Measurements from ENCODE around the gene AP1B1. TPM values are rescaled to one million over a fixed set of nuclear protein-coding genes. Genes with fewer than 3 reads are reported as not detected.
A peak's percentile ranks its signal among the peaks of the same experiment; 100 is the strongest.
"Not testable (repeated sequence)": the region's sequence is repeated elsewhere in the genome, so short reads cannot be mapped to it uniquely, and the experiment has no call there.

AP1B1 gene
- total RNA-seq, 1 donor = 37.3 TPM

GRCh38 chr22:29369460-29369859, 18.9 kb downstream of the AP1B1 start:
- Histone ChIP-seq H3K9me3 (ENCODE audit: low read depth, low read length) (no peaks in the 10 kb centered on the region), H3K79me2 (ENCODE audit: insufficient read depth, low read length) (peaks cover 20% of the 10 kb centered on the region), H3K36me3 (ENCODE audit: insufficient read depth, low read length) (peaks cover 2% of the 10 kb centered on the region), H3K27me3 (ENCODE audit: insufficient read depth, low read length) (no peaks in the 10 kb centered on the region), H2AFZ (ENCODE audit: low read length) (no peak overlapping the region), H3K4me3 (ENCODE audit: insufficient read depth, low read length) (no peak overlapping the region), H4K20me1 (ENCODE audit: insufficient read depth, low read length) (peaks cover 8% of the 10 kb centered on the region), H3K27ac (ENCODE audit: low read depth, low read length) (no peak overlapping the region), H3K4me1 (ENCODE audit: insufficient read depth, low read length) (peaks cover 10% of the 10 kb centered on the region), H3K4me2 (ENCODE audit: insufficient read depth, low read length) (peak overlapping the region; percentile 2)
- no peak for TF ChIP-seq CTCF (IDR thresholded peaks at IDR 0.05; ENCODE audit: extremely low read depth, low read depth, low read length)
- peak; percentile 79 for DNase-seq (ENCODE audit: insufficient read length, low spot score, missing footprints)

DNA sequence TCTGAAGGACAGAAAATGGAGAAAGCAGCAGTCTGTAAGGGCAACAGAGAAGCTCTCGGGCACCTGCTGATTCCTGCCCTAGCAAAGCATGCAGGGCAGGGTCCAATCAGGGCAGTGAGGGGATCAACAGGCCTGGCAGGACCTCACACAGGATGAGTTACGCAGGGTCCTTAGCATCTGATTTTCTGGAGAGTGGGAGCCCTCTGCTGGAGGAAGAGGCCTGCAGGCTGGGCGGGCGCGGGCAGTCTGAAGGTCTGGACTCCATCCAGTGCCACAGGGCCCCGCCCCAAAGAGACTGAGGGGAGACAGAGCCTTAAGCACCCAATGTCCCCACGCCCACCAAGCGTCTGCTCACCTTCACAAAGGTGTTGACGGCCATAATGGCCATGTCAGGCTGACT, 28.9 kb downstream of the AP1B1 start:
- H3K27me3 ChIP-seq (ENCODE audit: insufficient read depth, low read length) = no peaks in the 10 kb centered on the region
- H3K9me3 ChIP-seq (ENCODE audit: low read depth, low read length) = no peaks in the 10 kb centered on the region
- H3K36me3 ChIP-seq (ENCODE audit: insufficient read depth, low read length) = peaks cover 32% of the 10 kb centered on the region
- H3K79me2 ChIP-seq (ENCODE audit: insufficient read depth, low read length) = no peaks in the 10 kb centered on the region
- DNase-seq (ENCODE audit: insufficient read length, low spot score, missing footprints) = peak; percentile 93
- peaks cover 2% of the 10 kb centered on the region for H3K4me1 ChIP-seq (ENCODE audit: insufficient read depth, low read length)
- peaks cover 7% of the 10 kb centered on the region for H4K20me1 ChIP-seq (ENCODE audit: insufficient read depth, low read length)
- H3K4me3 ChIP-seq (ENCODE audit: insufficient read depth, low read length) = no peak overlapping the region
- TF ChIP-seq CTCF (IDR thresholded peaks at IDR 0.05; ENCODE audit: extremely low read depth, low read depth, low read length) = peak; percentile 64
- H2AFZ ChIP-seq (ENCODE audit: low read length) = no peak overlapping the region
- no peak overlapping the region for H3K4me2 ChIP-seq (ENCODE audit: insufficient read depth, low read length)
- no peak overlapping the region for H3K27ac ChIP-seq (ENCODE audit: low read depth, low read length)

- not testable (repeated sequence) for H3K4me2 ChIP-seq (ENCODE audit: insufficient read depth, low read length); H3K27ac ChIP-seq (ENCODE audit: low read depth, low read length); H3K79me2 ChIP-seq (ENCODE audit: insufficient read depth, low read length); H3K9me3 ChIP-seq (ENCODE audit: low read depth, low read length); H2AFZ ChIP-seq (ENCODE audit: low read length); DNase-seq (ENCODE audit: insufficient read length, low spot score, missing footprints); H4K20me1 ChIP-seq (ENCODE audit: insufficient read depth, low read length); H3K4me1 ChIP-seq (ENCODE audit: insufficient read depth, low read length); H3K27me3 ChIP-seq (ENCODE audit: insufficient read depth, low read length); H3K4me3 ChIP-seq (ENCODE audit: insufficient read depth, low read length)
- H3K36me3 ChIP-seq (ENCODE audit: insufficient read depth, low read length) = peaks cover 47% of the 10 kb centered on the region
These were observed 31.0 kb downstream of the AP1B1 start for GRCh38 chr22:29357193-29357890.

- Histone ChIP-seq H3K79me2 (ENCODE audit: insufficient read depth, low read length) (no peaks in the 10 kb centered on the region), H3K4me1 (ENCODE audit: insufficient read depth, low read length) (no peaks in the 10 kb centered on the region), H3K4me3 (ENCODE audit: insufficient read depth, low read length) (no peak overlapping the region), H3K36me3 (ENCODE audit: insufficient read depth, low read length) (peaks cover 68% of the 10 kb centered on the region), H4K20me1 (ENCODE audit: insufficient read depth, low read length) (peaks cover 7% of the 10 kb centered on the region), H3K27ac (ENCODE audit: low read depth, low read length) (no peak overlapping the region), H2AFZ (ENCODE audit: low read length) (no peak overlapping the region), H3K9me3 (ENCODE audit: low read depth, low read length) (no peaks in the 10 kb centered on the region), H3K27me3 (ENCODE audit: insufficient read depth, low read length) (no peaks in the 10 kb centered on the region), H3K4me2 (ENCODE audit: insufficient read depth, low read length) (no peak overlapping the region)
- peak; percentile 32 for DNase-seq (ENCODE audit: insufficient read length, low spot score, missing footprints)
- no peak for TF ChIP-seq CTCF (IDR thresholded peaks at IDR 0.05; ENCODE audit: extremely low read depth, low read depth, low read length)
These were observed 34.5 kb downstream of the AP1B1 start for GRCh38 chr22:29353860-29354259.

All from osteoblast (primary cell).